Activated naive CD4-positive, alpha-beta T cell treated with anti-CD3 and anti-CD28 coated beads, Interleukin-2, amount 50 U/mL, for 24 hours (primary cell): ENCODE data around the gene CDKAL1.

Source experiments
- H3K27ac Mint-ChIP-seq: one replicate; pipeline ENCODE4 v1.8.0; 2021; ENCODE audit warnings: mild to moderate bottlenecking, mixed read lengths
- H3K27me3 Mint-ChIP-seq: one replicate; pipeline ENCODE4 v1.8.0; 2021; ENCODE audit warnings: mixed read lengths
- H3K36me3 Mint-ChIP-seq: one replicate; pipeline ENCODE4 v1.8.0; 2021; ENCODE audit warnings: mixed read lengths
- H3K4me1 Mint-ChIP-seq: one replicate; pipeline ENCODE4 v1.8.0; 2021; ENCODE audit warnings: mixed read lengths
- H3K4me3 Mint-ChIP-seq: one replicate; pipeline ENCODE4 v1.8.0; 2021; ENCODE audit warnings: mild to moderate bottlenecking, mixed read lengths
- H3K9me3 Mint-ChIP-seq: one replicate; pipeline ENCODE4 v1.8.0; 2021; ENCODE audit warnings: mixed read lengths

The CDKAL1 gene

GRCh38 chr6:20927130-20927860 lies 393.0 kb downstream of the CDKAL1 start:
- Mint-ChIP-seq H3K4me3 (no peak overlapping the region), H3K27ac (no peak overlapping the region), H3K27me3 (no peaks in the 10 kb centered on the region), H3K9me3 (no peaks in the 10 kb centered on the region), H3K36me3 (peaks cover 16% of the 10 kb centered on the region), H3K4me1 (no peaks in the 10 kb centered on the region)

- Mint-ChIP-seq H3K9me3 (no peaks in the 10 kb centered on the region), H3K4me3 (no peak overlapping the region), H3K4me1 (no peaks in the 10 kb centered on the region), H3K27ac (no peak overlapping the region), H3K27me3 (no peaks in the 10 kb centered on the region), H3K36me3 (peaks cover 16% of the 10 kb centered on the region)
These were observed 395.0 kb downstream of the CDKAL1 start for GRCh38 chr6:20929283-20929682.

GRCh38 chr6:20931093-20931492 lies 396.8 kb downstream of the CDKAL1 start:
- H3K4me1 Mint-ChIP-seq: no peaks in the 10 kb centered on the region
- no peaks in the 10 kb centered on the region for H3K9me3 Mint-ChIP-seq
- H3K4me3 Mint-ChIP-seq: no peak overlapping the region
- no peaks in the 10 kb centered on the region for H3K27me3 Mint-ChIP-seq
- H3K36me3 Mint-ChIP-seq: peaks cover 13% of the 10 kb centered on the region
- no peak overlapping the region for H3K27ac Mint-ChIP-seq

GRCh38 chr6:20931772-20932171 lies 397.5 kb downstream of the CDKAL1 start:
- Mint-ChIP-seq H3K36me3 (peaks cover 14% of the 10 kb centered on the region), H3K27ac (no peak overlapping the region), H3K9me3 (no peaks in the 10 kb centered on the region), H3K27me3 (no peaks in the 10 kb centered on the region), H3K4me1 (no peaks in the 10 kb centered on the region), H3K4me3 (no peak overlapping the region)

- H3K4me1 Mint-ChIP-seq: no peaks in the 10 kb centered on the region
- H3K27ac Mint-ChIP-seq: no peak overlapping the region
- H3K9me3 Mint-ChIP-seq: no peaks in the 10 kb centered on the region
- H3K36me3 Mint-ChIP-seq: peaks cover 16% of the 10 kb centered on the region
- no peaks in the 10 kb centered on the region for H3K27me3 Mint-ChIP-seq
- H3K4me3 Mint-ChIP-seq: no peak overlapping the region
These were observed 398.0 kb downstream of the CDKAL1 start for GRCh38 chr6:20932284-20932683.

GRCh38 chr6:20933057-20933788 lies 399.0 kb downstream of the CDKAL1 start:
- Mint-ChIP-seq H3K27me3 (no peaks in the 10 kb centered on the region), H3K4me1 (no peaks in the 10 kb centered on the region), H3K36me3 (peaks cover 21% of the 10 kb centered on the region), H3K27ac (no peak overlapping the region), H3K4me3 (no peak overlapping the region), H3K9me3 (no peaks in the 10 kb centered on the region)

GRCh38 chr6:20936949-20937348 lies 402.7 kb downstream of the CDKAL1 start:
- Mint-ChIP-seq H3K36me3 (peaks cover 27% of the 10 kb centered on the region), H3K4me1 (no peaks in the 10 kb centered on the region)

GRCh38 chr6:20939161-20939775 lies 405.0 kb downstream of the CDKAL1 start:
- peaks cover 19% of the 10 kb centered on the region for H3K9me3 Mint-ChIP-seq
- H3K4me1 Mint-ChIP-seq: no peaks in the 10 kb centered on the region
- H3K4me3 Mint-ChIP-seq: no peak overlapping the region
- peaks cover 29% of the 10 kb centered on the region for H3K36me3 Mint-ChIP-seq
- H3K27me3 Mint-ChIP-seq: no peaks in the 10 kb centered on the region
- no peak overlapping the region for H3K27ac Mint-ChIP-seq

More at GRCh38 chr6:20936949-20937348, 402.7 kb downstream of the CDKAL1 start:
- H3K9me3 Mint-ChIP-seq: peaks cover 12% of the 10 kb centered on the region
- no peak overlapping the region for H3K4me3 Mint-ChIP-seq
- no peak overlapping the region for H3K27ac Mint-ChIP-seq
- H3K27me3 Mint-ChIP-seq: no peaks in the 10 kb centered on the region

GRCh38 chr6:20943040-20943627 lies 408.9 kb downstream of the CDKAL1 start:
- peaks cover 21% of the 10 kb centered on the region for H3K36me3 Mint-ChIP-seq
- no peak overlapping the region for H3K27ac Mint-ChIP-seq
- peaks cover 19% of the 10 kb centered on the region for H3K9me3 Mint-ChIP-seq
- no peak overlapping the region for H3K4me3 Mint-ChIP-seq
- H3K27me3 Mint-ChIP-seq: no peaks in the 10 kb centered on the region
- H3K4me1 Mint-ChIP-seq: no peaks in the 10 kb centered on the region

GRCh38 chr6:20943922-20944321 lies 409.7 kb downstream of the CDKAL1 start:
- H3K36me3 Mint-ChIP-seq: peaks cover 19% of the 10 kb centered on the region
- peaks cover 16% of the 10 kb centered on the region for H3K9me3 Mint-ChIP-seq
- no peak overlapping the region for H3K27ac Mint-ChIP-seq
- H3K4me1 Mint-ChIP-seq: no peaks in the 10 kb centered on the region
- no peak overlapping the region for H3K4me3 Mint-ChIP-seq
- no peaks in the 10 kb centered on the region for H3K27me3 Mint-ChIP-seq

- Mint-ChIP-seq H3K4me1 (no peaks in the 10 kb centered on the region), H3K36me3 (peaks cover 17% of the 10 kb centered on the region), H3K27ac (no peak overlapping the region)
These were observed 411.8 kb downstream of the CDKAL1 start for GRCh38 chr6:20946022-20946421.

GRCh38 chr6:20946890-20947289 lies 412.6 kb downstream of the CDKAL1 start:
- Mint-ChIP-seq H3K27ac (no peak overlapping the region), H3K4me3 (no peak overlapping the region), H3K36me3 (peaks cover 13% of the 10 kb centered on the region), H3K27me3 (no peaks in the 10 kb centered on the region), H3K9me3 (peaks cover 7% of the 10 kb centered on the region), H3K4me1 (no peaks in the 10 kb centered on the region)

More at GRCh38 chr6:20946022-20946421, 411.8 kb downstream of the CDKAL1 start:
- peaks cover 11% of the 10 kb centered on the region for H3K9me3 Mint-ChIP-seq
- H3K27me3 Mint-ChIP-seq: no peaks in the 10 kb centered on the region
- H3K4me3 Mint-ChIP-seq: no peak overlapping the region

GRCh38 chr6:20947977-20948376 lies 413.7 kb downstream of the CDKAL1 start:
- no peaks in the 10 kb centered on the region for H3K4me1 Mint-ChIP-seq
- no peak overlapping the region for H3K27ac Mint-ChIP-seq
- H3K9me3 Mint-ChIP-seq: peaks cover 7% of the 10 kb centered on the region

GRCh38 chr6:20948556-20948955 lies 414.3 kb downstream of the CDKAL1 start:
- no peak overlapping the region for H3K4me3 Mint-ChIP-seq
- peaks cover 7% of the 10 kb centered on the region for H3K36me3 Mint-ChIP-seq
- peaks cover 1% of the 10 kb centered on the region for H3K9me3 Mint-ChIP-seq
- H3K27me3 Mint-ChIP-seq: no peaks in the 10 kb centered on the region
- H3K4me1 Mint-ChIP-seq: no peaks in the 10 kb centered on the region
- H3K27ac Mint-ChIP-seq: no peak overlapping the region

More at GRCh38 chr6:20947977-20948376, 413.7 kb downstream of the CDKAL1 start:
- Mint-ChIP-seq H3K4me3 (no peak overlapping the region), H3K36me3 (peaks cover 11% of the 10 kb centered on the region), H3K27me3 (no peaks in the 10 kb centered on the region)

GRCh38 chr6:20949138-20949537 lies 414.9 kb downstream of the CDKAL1 start:
- Mint-ChIP-seq H3K27ac (no peak overlapping the region), H3K27me3 (no peaks in the 10 kb centered on the region), H3K4me3 (no peak overlapping the region), H3K36me3 (peaks cover 6% of the 10 kb centered on the region), H3K4me1 (no peaks in the 10 kb centered on the region), H3K9me3 (no peaks in the 10 kb centered on the region)
